Stomach (tissue), 4 donors: ENCODE measurements around the gene FBXW12.

Experiments used
- EP300 ChIP-seq: sonication (generic); formaldehyde crosslinking; IDR thresholded peaks from one replicate; pipeline ENCODE4 v1.6.1; 2017; ENCODE audit warnings: antibody characterized with exemption
- POLR2A ChIP-seq, 4 donors: fragments of 450-650 bp; IDR thresholded peaks; one replicate each; pipeline ENCODE4 v1.6.1; 2016; ENCODE audit warnings: antibody characterized with exemption in 4 of 4, control low read depth in 2 of 4, mild to moderate bottlenecking in 1 of 4, moderate library complexity in 1 of 4
- POLR2AphosphoS5 ChIP-seq, 3 donors: sonication (generic); formaldehyde crosslinking; IDR thresholded peaks; one replicate each; pipeline ENCODE4 v1.6.1; 2016; ENCODE audit warnings: antibody characterized with exemption in 3 of 3
- TF ChIP-seq, protein P1 (sequence below), 7 experiments: fragments of 450-650 bp in 4 of 7; fragments of 200-600 bp in 3 of 7; sonication (generic) in 3 of 7; IDR thresholded peaks; one replicate each; pipeline ENCODE4 v1.5.1; 2016 to 2019; ENCODE audit warnings: antibody characterized with exemption in 7 of 7, control low read depth in 2 of 7, mild to moderate bottlenecking in 1 of 7

DNA sequence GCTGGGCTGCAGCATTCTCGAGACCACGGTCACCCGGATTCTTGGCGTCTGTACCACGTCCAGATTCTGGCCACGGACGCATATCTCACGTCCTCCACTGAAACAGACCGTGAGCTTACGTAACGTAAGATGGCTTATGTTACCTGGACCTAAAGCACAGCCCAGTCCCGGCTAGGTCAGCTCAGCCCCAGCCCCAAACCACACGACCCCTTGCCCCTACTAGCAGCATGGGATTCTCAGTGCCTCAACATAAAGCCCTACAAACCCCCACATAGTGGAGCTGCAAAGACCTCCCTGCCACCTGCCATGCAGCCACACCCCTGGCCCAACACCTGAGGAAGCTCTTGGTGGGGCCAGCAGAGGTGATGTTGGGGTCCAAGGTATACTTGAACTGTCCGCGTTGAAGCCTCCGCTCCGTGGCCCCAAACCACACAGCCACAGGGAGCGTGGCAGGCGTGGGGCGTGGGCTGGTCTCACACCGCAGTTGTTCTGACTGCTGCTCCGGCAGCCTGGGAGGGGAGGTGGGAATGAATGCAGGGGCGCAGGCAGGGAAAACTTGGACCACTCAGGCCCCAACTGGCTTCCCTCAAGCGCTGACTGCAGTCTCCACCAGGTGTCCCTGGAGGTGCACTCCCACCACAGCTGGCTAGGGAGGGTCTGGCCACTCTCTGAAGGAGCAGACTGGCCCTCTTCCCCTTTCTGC lies 43.4 kb downstream of the FBXW12 start:
- TF ChIP-seq, protein P1, sequence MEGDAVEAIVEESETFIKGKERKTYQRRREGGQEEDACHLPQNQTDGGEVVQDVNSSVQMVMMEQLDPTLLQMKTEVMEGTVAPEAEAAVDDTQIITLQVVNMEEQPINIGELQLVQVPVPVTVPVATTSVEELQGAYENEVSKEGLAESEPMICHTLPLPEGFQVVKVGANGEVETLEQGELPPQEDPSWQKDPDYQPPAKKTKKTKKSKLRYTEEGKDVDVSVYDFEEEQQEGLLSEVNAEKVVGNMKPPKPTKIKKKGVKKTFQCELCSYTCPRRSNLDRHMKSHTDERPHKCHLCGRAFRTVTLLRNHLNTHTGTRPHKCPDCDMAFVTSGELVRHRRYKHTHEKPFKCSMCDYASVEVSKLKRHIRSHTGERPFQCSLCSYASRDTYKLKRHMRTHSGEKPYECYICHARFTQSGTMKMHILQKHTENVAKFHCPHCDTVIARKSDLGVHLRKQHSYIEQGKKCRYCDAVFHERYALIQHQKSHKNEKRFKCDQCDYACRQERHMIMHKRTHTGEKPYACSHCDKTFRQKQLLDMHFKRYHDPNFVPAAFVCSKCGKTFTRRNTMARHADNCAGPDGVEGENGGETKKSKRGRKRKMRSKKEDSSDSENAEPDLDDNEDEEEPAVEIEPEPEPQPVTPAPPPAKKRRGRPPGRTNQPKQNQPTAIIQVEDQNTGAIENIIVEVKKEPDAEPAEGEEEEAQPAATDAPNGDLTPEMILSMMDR (IDR thresholded peaks at IDR 0.05): no peak
- TF ChIP-seq POLR2A (IDR thresholded peaks at IDR 0.05) (no peak), POLR2AphosphoS5 (IDR thresholded peaks at IDR 0.05) (no peak), EP300 (no peak)
